ENCODE data around the gene MBD5.

Gene MBD5

DNA sequence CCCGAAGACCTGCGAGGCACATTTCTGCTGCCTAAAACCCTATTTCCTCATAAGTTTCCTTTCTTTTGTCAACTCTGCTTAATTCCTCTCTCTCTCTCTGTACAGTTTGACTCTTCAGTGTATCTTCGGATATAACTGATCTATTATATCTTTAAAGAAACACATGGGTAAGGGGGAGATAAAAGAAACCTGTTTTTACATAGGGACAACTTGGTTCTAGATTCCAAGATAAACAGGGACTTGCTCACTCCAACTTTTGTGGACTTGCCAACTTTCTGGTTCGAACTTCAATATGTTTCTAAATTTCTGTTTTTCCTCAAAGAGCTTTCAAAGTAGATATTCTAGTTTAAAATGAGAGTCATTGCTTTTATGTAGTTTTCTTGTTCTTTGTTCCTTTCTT lies 441.0 kb downstream of the MBD5 start:
- no peak for DNase-seq (ENCODE audit: low read depth in 2 of 2)

DNA sequence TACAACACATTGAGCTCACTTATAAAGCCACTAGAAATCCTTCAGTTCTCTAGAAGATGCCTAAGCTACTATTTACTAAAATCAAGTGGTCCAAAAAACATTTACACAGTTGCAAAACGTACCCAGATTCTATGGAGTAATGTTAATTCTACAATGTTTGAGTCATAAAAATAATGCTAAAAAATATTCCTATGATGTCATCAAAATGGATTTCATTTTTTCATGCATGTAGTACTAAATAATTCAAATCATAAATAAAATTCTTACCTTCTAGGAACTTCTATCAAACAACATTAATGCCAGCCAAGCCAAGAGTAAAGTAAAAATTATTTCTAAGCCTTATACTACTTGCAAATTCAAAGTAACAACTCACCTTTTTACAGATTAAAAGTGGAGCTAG lies 454.7 kb downstream of the MBD5 start:
- DNase-seq (ENCODE audit: low read depth in 2 of 2) = no peak

- no peak for DNase-seq (ENCODE audit: low read depth in 2 of 2)
Measured at GRCh38 chr2:148479398-148479797, 458.5 kb downstream of the MBD5 start.

DNA sequence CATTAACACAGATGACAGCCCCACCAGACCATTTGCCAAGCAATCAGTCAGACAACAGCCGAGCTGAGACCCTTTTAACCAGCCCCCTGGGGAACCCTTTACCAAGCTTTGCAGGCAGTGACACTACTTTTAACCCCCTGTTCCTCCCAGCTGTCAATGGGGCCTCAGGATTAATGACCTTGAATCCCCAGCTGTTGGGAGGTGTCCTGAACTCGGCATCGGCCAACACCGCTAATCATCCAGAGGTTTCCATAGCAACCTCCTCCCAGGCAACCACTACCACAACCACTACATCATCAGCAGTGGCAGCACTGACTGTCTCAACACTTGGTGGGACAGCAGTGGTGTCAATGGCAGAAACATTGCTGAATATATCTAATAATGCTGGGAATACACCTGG lies 462.8 kb downstream of the MBD5 start:
- no peak for DNase-seq (ENCODE audit: low read depth in 2 of 2)

GRCh38 chr2:148484066-148484465 lies 463.2 kb downstream of the MBD5 start:
- no peak for DNase-seq (ENCODE audit: low read depth in 2 of 2)

DNA sequence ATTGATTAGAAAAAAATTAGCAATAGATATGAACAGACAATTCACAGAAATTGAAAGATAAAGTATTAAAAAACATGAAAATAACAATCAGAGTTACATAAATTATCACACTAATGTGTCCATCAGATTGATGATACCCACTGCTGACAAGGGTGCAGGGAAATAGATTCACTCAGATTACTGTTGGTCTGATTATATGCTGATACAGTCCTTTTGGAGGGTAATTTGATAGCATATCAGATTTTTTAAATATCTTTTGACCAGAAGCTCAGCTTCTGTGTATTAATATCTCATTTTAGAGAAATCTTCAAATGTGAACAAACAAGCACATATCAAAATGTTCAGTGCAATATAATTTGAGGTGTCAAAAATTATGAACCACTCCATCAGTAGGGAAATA lies 465.8 kb downstream of the MBD5 start:
- DNase-seq (ENCODE audit: low read depth in 2 of 2) = no peak

DNA sequence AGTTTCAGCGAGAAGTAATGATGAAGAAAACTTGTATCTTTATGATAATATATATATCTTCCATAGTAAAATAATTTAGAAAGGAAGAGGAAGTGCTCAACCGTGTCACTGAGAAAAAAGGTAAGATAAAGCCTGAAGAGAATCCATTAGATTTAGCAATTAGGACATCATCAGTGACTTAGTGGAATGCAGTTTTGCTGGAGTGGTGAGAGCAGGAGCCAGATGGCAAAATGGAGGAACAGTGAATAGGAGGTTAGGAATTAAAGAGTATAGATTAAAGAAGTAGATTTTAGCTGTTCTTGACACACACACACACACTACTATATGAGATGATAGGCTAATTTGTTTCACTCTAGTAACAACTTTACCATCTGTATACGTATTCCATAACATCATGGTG lies 466.5 kb downstream of the MBD5 start:
- no peak for DNase-seq (ENCODE audit: low read depth in 2 of 2)

- no peak for DNase-seq (ENCODE audit: low read depth in 2 of 2)
Measured at GRCh38 chr2:148490840-148491439, 470.0 kb downstream of the MBD5 start.

- no peak for DNase-seq (ENCODE audit: low read depth in 2 of 2)
Measured at GRCh38 chr2:148493822-148494563, 473.1 kb downstream of the MBD5 start.

DNA sequence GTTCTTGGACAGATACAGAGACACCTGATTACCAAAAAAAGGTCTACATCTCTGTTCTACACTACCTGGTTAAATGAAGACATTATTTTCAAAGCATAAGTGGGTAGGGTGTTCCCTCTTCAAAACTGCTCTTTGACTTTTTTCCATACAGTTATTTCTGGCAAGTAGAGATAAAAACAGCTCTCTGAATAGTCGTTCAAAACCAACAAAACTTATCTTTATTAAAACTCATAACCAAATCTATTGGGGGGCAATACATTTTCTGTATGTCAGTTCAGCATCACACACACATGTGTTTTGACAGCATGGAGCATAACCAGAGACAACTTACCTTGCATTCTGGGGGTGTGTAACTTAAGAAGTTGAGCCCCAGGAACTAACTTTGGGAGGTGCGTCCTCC lies 474.7 kb downstream of the MBD5 start:
- DNase-seq (ENCODE audit: low read depth in 2 of 2) = no peak

- DNase-seq (ENCODE audit: low read depth in 2 of 2) = no peak
Measured at GRCh38 chr2:148501545-148501944, 480.7 kb downstream of the MBD5 start.

- DNase-seq (ENCODE audit: low read depth in 2 of 2) = no peak
Measured at GRCh38 chr2:148503516-148503915, 482.6 kb downstream of the MBD5 start.

DNA sequence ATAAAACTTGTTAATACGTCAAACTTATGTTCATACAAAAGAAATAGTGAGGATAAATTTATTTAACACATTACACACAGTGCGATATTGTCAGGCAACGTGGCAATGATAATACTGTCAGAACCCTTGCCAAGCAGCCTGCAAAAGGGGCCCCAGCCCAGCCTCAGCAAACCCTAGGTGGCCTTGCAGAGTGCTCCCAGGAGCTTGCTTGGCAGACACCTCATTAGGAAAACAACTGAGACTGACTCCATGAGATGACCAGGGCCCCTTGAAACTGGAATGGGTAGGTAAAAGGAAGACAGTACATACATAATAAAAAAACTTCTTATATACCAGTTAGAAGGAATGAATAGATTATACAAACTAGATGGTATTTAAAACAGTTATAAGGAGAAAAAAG lies 487.1 kb downstream of the MBD5 start:
- DNase-seq (ENCODE audit: low read depth in 2 of 2) = no peak

DNA sequence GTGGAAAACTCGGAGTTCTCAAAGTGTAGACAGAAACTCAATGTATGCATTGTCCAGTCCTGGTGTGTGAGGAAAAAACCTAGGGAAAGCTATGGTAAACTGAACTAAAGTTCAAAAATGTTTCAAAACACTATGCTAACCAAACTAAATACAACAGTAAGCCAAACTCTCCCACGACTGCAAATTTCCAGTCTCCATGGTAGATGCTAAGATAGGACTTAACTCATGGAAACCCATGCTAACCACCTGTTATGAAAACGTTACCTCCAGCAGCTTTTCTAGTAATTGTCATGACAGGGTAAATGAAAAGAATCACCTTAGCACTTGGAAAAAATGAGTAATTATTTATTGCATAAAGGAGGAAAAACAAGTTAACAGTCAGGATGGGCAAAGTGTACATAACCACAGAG lies 488.0 kb downstream of the MBD5 start:
- no peak for DNase-seq (ENCODE audit: low read depth in 2 of 2)

DNA sequence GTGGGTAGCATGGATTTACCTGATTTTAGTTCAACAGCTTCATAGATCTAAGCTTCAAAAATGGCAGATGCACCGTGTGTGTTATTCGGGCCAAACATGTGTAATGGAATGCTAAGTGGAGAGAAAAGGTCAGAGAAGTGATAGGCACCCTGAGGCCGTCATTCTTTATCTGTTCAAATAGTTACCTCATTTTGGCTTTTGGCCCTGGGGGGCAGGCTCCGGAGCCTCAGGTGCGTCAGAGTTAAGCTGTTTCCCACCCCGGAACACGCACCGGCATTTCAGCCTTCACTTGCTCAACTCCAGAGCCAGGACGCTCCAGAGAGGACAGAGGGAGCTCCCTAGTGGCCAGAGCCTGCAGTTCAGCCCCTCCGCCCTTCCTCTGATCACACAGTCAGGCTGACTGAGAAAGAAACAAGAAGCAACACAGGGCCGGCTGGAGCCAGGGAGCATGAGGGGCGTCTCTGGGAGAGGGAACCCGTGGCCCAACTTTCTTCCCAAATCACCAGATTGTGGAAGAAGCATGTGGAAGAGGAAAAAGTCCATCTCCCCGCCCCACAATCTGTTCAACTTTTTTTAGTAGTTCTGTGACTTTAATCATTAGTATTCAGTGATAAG lies 488.5 kb downstream of the MBD5 start:
- peak; percentile 37 to 66 for DNase-seq (ENCODE audit: low read depth in 2 of 2)

- DNase-seq (ENCODE audit: low read depth in 2 of 2) = no peak
Measured at GRCh38 chr2:148511883-148512282, 491.0 kb downstream of the MBD5 start.

- no peak for DNase-seq (ENCODE audit: low read depth in 2 of 2)
Measured at GRCh38 chr2:148512501-148512900, 491.6 kb downstream of the MBD5 start.

DNA sequence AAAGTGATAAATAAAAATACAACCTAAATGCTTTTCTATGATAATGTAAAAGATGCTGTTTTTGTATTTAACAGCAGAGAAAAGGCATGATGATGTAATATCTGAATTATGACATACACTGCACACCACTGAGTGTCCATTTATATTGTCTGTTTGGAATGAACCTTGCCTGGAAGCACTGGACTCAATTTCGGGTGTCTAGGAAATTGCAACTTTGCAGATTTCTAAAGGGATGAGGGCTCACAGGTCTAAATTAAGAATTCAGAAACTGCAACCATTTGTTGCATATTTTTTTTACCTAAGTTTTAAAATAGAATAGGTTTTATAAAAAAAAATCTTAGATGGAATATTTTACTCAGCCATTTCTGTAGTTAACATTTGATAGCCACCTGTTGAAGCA lies 492.5 kb downstream of the MBD5 start:
- DNase-seq (ENCODE audit: low read depth in 2 of 2) = no peak

- DNase-seq (ENCODE audit: low read depth in 2 of 2) = no peak
Measured at GRCh38 chr2:148515120-148515519, 494.2 kb downstream of the MBD5 start.

GRCh38 chr2:148515976-148516375 lies 495.1 kb downstream of the MBD5 start:
- DNase-seq (ENCODE audit: low read depth in 2 of 2) = no peak

DNA sequence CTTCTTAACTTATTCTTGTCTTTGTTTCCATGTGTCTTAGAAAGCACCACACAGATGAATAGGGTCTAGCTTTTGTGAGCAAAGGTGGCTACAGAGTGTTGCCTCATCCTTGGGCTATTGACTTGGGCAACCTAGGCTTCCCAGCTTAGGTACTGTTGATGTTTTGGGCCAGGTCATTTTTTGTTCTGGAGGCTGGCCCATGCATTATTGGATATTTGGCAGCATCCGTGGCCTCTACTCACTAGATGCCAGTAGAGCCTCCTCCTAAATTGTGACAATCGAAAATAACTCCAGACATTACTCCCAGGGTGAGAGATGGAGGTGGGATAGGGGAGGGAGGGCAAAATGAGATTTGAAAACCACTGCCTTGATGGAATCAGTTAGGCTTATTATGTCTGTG lies 496.4 kb downstream of the MBD5 start:
- no peak for DNase-seq (ENCODE audit: low read depth in 2 of 2)

DNA sequence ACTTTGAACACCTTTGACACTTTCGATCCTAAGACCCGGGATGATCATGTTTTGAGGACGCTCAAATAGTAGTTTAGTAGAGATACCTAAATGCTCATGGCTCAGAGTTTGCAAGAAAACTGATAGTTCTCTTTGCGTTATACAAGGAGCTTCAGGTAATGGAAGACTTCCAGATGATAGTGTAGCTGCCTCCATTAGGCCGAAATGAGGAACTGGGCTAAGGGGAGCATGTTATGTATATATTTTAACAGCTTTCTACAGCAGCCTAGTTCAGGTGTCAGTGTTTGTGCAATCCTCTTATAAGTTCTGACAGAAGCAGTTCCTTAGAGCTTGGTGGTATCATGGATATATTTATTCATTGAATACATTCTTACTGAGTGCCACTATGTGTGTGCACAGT lies 496.9 kb downstream of the MBD5 start:
- no peak for DNase-seq (ENCODE audit: low read depth in 2 of 2)

- no peak for DNase-seq (ENCODE audit: low read depth in 2 of 2)
Measured at GRCh38 chr2:148519013-148519412, 498.1 kb downstream of the MBD5 start.
